ENCODE data around the gene GOLGA8O.
"Not testable (repeated sequence)": the region's sequence is repeated elsewhere in the genome, so short reads cannot be mapped to it uniquely, and the experiment has no call there.

Gene GOLGA8O

GRCh38 chr15:32455534-32455933, at the start of gene GOLGA8O:
Gene GOLGA8O, minus strand, starts transcription at chr15:32455634. Its CDS starts 98 bp downstream, at chr15:32455536.
- DNase-seq (ENCODE audit: low read depth), result not testable (repeated sequence)

GRCh38 chr15:32504152-32504811, 48.8 kb upstream of the GOLGA8O start:
- not testable (repeated sequence) for DNase-seq (ENCODE audit: low read depth)

GRCh38 chr15:32502946-32503345, 47.5 kb upstream of the GOLGA8O start:
- DNase-seq (ENCODE audit: low read depth), result not testable (repeated sequence)

- not testable (repeated sequence) for DNase-seq (ENCODE audit: low read depth)
Observed at GRCh38 chr15:32492768-32493167, 37.3 kb upstream of the GOLGA8O start.

GRCh38 chr15:32486474-32486873, 31.0 kb upstream of the GOLGA8O start:
- DNase-seq (ENCODE audit: low read depth), result not testable (repeated sequence)

GRCh38 chr15:32483377-32483776, 27.9 kb upstream of the GOLGA8O start:
- DNase-seq (ENCODE audit: low read depth), result not testable (repeated sequence)

GRCh38 chr15:32481683-32482082, 26.2 kb upstream of the GOLGA8O start:
- DNase-seq (ENCODE audit: low read depth), result not testable (repeated sequence)

GRCh38 chr15:32468076-32468475, 12.6 kb upstream of the GOLGA8O start:
- not testable (repeated sequence) for DNase-seq (ENCODE audit: low read depth)

- DNase-seq (ENCODE audit: low read depth), result not testable (repeated sequence)
Observed at GRCh38 chr15:32440445-32440977, 14.9 kb downstream of the GOLGA8O start.

GRCh38 chr15:32434102-32434963, 21.1 kb downstream of the GOLGA8O start:
- DNase-seq (ENCODE audit: low read depth), result not testable (repeated sequence)

GRCh38 chr15:32427635-32428034, 27.8 kb downstream of the GOLGA8O start:
- DNase-seq (ENCODE audit: low read depth), result not testable (repeated sequence)

- DNase-seq (ENCODE audit: low read depth), result not testable (repeated sequence)
Observed at GRCh38 chr15:32426511-32426910, 28.9 kb downstream of the GOLGA8O start.

GRCh38 chr15:32407903-32408302, 47.5 kb downstream of the GOLGA8O start:
- not testable (repeated sequence) for DNase-seq (ENCODE audit: low read depth)

- not testable (repeated sequence) for DNase-seq (ENCODE audit: low read depth)
Observed at GRCh38 chr15:32403192-32403591, 52.2 kb downstream of the GOLGA8O start, which contains the start of gene GOLGA8K. Gene GOLGA8K, minus strand, starts transcription at chr15:32403292. Its CDS starts 98 bp downstream, at chr15:32403194.

GRCh38 chr15:32396522-32396921, 58.9 kb downstream of the GOLGA8O start:
- DNase-seq (ENCODE audit: low read depth), result not testable (repeated sequence)
